Muscle layer of duodenum (tissue), 2 donors: ENCODE results near the gene JARID2.

Source experiments
- H3K27ac ChIP-seq: one replicate; pipeline ENCODE4 v1.7.0; 2013; ENCODE audit warnings: mild to moderate bottlenecking, low read length
- H3K27me3 ChIP-seq: one replicate; pipeline ENCODE4 v1.7.0; 2013; ENCODE audit warnings: low read depth, mild to moderate bottlenecking, control low read depth, low read length
- H3K36me3 ChIP-seq, 2 donors: one replicate each; pipeline ENCODE4 v1.7.0; 2013; ENCODE audit warnings: low read length in 2 of 2, control low read depth in 1 of 2, mild to moderate bottlenecking in 1 of 2; ENCODE audit not compliant: insufficient read depth in 2 of 2, control insufficient read depth in 1 of 2
- H3K4me1 ChIP-seq, 2 donors: one replicate each; pipeline ENCODE4 v1.7.0; 2013; ENCODE audit warnings: low read length in 2 of 2, mild to moderate bottlenecking in 2 of 2, control low read depth in 1 of 2, moderate library complexity in 1 of 2; ENCODE audit not compliant: insufficient read depth in 2 of 2, control insufficient read depth in 1 of 2
- H3K4me3 ChIP-seq, 2 donors: one replicate each; pipeline ENCODE4 v1.7.0; 2013; ENCODE audit warnings: low read length in 2 of 2, low read depth in 1 of 2, mild to moderate bottlenecking in 1 of 2
- H3K9me3 ChIP-seq, 2 donors: one replicate each; pipeline ENCODE4 v1.7.0; 2013; ENCODE audit warnings: low read length in 2 of 2, control low read depth in 1 of 2, mild to moderate bottlenecking in 1 of 2; ENCODE audit not compliant: control insufficient read depth in 1 of 2
- donor health status: healthy.

The JARID2 gene

DNA sequence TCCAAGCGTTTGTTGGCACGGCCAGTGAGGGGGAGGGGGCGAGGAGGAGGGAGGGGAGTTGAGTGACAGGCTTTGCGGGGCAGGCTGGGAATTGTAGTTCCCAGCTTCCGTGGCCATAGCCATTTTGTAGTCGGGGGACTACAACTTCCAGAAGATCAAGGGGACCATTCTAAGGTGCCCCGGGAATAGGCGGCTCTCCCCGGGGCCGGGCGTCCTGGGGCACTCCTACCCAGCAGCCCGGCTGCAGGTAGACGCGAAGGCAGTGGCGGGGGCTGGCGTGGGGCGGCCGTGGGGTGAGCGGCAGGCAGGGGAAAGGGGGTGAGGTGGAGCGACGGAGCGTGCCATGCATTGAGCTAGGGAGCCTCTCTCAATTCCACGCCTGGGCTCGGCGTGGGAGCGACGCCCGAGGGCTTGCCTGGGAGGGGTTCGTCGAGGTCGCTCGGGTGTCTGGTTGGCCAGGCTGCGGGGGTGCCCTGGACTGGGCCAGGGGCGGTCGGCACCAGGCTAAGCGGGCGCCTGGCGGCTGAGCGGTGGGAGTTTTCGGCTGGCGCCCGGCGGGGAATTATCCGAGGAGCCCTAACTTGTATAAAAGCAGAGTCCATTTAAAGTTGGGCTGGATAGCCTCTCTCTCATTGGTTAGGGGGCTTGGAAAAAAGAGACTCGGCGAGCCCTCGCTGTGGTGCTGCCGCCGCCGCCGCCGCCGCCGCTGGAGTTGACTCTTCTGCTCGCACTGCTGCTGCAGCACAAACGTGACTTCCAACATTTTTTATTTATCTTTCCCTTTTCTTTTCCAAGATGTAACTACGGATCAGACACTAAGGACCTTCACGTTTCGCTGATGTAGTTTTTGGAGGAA lies at the start of gene JARID2:
JARID2 (plus strand) TSS at position 709 of the 856 bp plus-strand sequence. CDS start 471 bp downstream, outside the sequence.
- Histone ChIP-seq H3K27ac (peak within 1 kb of the TSS; percentile 86), H3K9me3 (no peaks in the 10 kb centered on the region), H3K36me3 (no peaks in the 10 kb centered on the region), H3K4me1 (peaks cover 0 to 5% of the 10 kb centered on the region in 2 donors), H3K27me3 (no peaks in the 10 kb centered on the region), H3K4me3 (peak within 1 kb of the TSS; percentile 90 to 91)

DNA sequence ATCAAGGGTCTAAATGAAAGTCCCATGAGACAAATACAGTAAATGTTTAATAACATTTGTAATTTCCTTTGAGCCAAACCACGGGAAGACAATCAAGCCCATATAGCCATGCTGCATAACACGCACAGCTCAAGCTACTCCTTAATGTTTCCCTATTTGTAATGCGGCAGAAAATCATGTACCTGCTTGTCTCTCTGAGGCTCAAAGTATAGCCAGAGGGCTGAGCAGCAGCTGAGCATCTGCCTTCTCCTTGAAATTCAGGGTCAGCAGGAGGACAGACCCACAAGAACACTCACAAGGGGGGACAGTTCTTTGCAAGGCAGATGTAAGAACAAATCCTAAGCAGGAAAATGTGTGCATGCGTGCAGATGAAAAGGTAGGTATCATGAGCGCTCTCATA lies 45.8 kb upstream of the JARID2 start:
- Histone ChIP-seq H3K36me3 (no peaks in the 10 kb centered on the region), H3K27me3 (no peaks in the 10 kb centered on the region), H3K4me3 (no peak overlapping the region), H3K4me1 (no peaks in the 10 kb centered on the region), H3K27ac (no peak overlapping the region), H3K9me3 (no peaks in the 10 kb centered on the region)

DNA sequence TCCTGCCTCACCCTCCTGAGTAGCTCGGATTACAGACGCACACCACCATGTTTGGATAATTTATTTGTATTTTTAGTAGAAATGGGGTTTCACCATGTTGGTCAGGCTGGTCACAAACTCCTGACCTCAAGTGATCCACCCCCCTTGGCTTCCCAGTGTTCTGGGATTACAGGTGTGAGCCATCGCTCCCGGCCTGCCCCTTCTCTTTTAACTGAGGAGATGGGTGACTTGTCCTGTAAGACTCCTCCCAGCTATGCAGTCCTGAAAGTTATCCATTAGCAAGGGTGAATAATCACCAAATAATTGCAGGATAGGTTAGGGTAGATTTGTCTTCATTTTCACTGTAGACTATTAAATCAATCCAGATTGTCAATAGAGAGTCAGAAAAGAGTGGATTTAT lies 40.5 kb upstream of the JARID2 start:
- H3K36me3 ChIP-seq, result no peaks in the 10 kb centered on the region
- no peaks in the 10 kb centered on the region for H3K27me3 ChIP-seq
- H3K4me1 ChIP-seq, result no peaks in the 10 kb centered on the region
- H3K27ac ChIP-seq, result no peak overlapping the region
- no peaks in the 10 kb centered on the region for H3K9me3 ChIP-seq
- H3K4me3 ChIP-seq, result no peak overlapping the region

DNA sequence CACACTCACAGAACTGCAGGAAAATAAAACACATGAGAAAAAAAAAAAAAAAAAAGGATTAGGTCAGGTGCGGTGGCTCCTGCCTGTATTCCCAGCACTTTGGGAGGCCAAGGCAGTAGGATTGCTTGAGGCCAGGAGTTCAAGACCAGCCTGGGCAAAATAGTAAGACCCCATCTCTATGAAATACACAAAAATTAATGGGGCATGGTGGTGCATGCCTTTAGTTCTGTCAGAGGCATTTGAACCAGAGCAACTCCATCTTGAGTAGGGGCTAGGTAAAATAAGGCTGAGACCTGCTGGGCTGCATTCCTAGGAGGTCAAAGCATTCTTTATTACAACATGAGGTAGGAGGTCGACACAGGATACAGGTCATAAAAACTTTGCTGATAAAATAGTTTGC lies 39.0 kb upstream of the JARID2 start:
- Histone ChIP-seq H3K27ac (no peak overlapping the region), H3K27me3 (no peaks in the 10 kb centered on the region), H3K4me3 (no peak overlapping the region), H3K9me3 (no peaks in the 10 kb centered on the region), H3K4me1 (no peaks in the 10 kb centered on the region), H3K36me3 (no peaks in the 10 kb centered on the region)

DNA sequence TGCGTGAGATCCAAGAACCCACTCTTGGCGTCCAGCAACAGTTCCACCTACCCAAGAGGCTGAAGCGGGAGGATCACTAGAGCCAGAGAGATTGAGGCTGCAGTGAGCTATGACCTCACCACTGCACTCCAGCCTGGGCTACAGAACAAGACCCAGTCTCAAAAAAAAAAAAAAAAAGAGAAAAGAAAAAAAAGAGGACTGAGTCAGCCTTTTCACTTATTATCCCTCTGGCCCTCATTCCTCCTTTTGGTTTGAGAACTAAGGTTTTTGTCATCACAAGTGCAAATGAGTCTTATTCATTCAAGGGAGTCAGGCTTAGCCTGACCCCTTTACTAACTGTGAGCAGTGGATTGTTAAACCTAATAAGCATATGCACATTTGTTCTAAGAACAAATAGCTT lies 37.9 kb upstream of the JARID2 start:
- Histone ChIP-seq H3K4me1 (no peaks in the 10 kb centered on the region), H3K4me3 (no peak overlapping the region), H3K9me3 (no peaks in the 10 kb centered on the region), H3K27me3 (no peaks in the 10 kb centered on the region), H3K27ac (no peak overlapping the region), H3K36me3 (no peaks in the 10 kb centered on the region)

DNA sequence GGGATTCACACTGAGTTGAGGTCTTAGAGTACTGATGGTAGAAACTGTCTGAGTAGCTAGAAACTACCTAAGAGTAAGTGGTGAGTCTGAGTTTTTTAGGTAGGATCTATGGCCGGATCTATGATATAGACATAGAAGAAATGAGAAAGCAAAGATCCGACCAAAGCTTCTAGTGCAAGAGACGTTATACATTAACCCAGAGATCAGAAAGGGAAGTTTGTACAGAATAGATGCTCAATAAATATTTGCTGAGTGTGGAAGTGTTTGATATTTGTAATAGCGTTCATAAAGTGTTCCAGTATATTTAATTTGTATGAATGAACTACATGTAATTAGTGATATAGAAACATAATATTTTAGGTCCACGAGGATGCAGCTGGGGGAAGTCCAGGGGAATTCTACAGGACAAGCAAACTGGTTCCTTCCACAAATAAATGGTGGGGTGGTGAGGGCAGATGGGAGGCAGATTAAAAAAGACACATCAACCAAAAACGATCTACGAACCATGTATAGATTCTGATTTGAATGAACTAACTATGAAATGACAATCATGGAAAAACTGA lies 31.9 kb upstream of the JARID2 start:
- H3K36me3 ChIP-seq, result no peaks in the 10 kb centered on the region
- H3K4me1 ChIP-seq, result no peaks in the 10 kb centered on the region
- no peaks in the 10 kb centered on the region for H3K9me3 ChIP-seq
- no peak overlapping the region for H3K4me3 ChIP-seq
- H3K27me3 ChIP-seq, result no peaks in the 10 kb centered on the region
- no peak overlapping the region for H3K27ac ChIP-seq

DNA sequence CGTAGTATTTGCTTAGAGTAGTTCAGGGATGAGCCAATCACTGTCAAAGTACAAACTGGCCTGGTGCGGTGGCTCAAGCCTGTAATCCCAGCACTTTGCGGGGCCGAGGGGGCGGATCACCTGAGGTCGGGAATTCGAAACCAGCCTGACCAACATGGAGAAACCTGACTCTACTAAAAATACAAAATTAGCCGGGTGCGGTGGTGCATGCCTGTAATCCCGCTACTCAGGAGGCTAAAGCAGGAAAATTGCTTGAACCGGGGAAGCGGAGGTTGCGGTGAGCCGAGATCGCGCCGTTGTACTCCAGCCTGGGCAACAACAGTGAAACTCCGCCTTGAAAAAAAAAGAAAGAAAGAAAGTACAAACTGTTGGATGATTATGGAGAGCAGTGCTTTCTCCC lies 27.5 kb upstream of the JARID2 start:
- Histone ChIP-seq H3K9me3 (no peaks in the 10 kb centered on the region), H3K4me1 (peaks cover 0 to 8% of the 10 kb centered on the region in 2 donors), H3K27me3 (no peaks in the 10 kb centered on the region), H3K36me3 (no peaks in the 10 kb centered on the region), H3K27ac (no peak overlapping the region), H3K4me3 (no peak overlapping the region)

DNA sequence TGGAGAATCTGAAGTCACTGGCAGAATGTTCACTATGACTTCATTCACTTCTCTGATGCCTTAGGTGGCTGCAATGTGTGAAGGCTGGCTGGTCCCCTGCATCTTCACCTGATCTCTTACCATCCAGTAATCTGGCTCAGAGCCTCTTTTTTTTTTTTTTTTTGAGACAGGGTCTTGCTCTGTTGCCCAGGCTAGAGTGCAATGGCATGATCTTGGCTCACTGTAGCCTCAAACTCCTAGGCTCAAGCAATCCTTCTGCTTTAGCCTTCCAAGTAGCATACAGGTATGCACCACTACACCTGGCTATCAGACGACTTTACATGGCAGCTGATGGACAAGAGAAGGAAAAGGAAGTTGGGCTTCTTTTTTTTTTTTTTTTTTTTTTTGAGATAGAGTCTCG lies 25.8 kb upstream of the JARID2 start:
- Histone ChIP-seq H3K4me3 (no peak overlapping the region), H3K9me3 (no peaks in the 10 kb centered on the region), H3K4me1 (peaks cover 0 to 8% of the 10 kb centered on the region in 2 donors), H3K27ac (no peak overlapping the region), H3K36me3 (no peaks in the 10 kb centered on the region), H3K27me3 (no peaks in the 10 kb centered on the region)

DNA sequence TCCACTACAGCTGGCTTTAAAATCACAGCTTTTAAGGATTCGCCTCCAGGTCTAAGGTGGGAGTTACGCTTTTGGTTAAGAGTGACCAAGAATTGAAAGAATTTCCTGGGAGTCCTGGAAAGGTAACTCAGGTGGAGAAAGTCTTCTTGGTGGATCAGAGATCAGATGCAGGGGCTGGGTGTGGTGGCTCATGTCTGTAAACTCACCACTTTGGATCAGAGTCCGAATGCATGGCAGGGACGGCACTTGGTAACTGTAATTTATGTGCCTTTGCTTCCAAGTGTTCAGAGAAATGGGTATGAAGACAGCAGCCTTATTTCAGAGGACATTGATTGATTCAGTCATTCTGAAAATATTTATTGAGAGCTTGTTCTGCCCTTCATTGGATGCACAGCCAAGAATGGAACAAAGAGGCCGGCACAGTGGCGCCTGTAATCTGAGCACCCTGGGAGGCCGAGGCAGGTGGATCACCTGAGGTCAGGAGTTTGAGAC lies 18.0 kb upstream of the JARID2 start:
- Histone ChIP-seq H3K4me3 (no peak overlapping the region), H3K27me3 (no peaks in the 10 kb centered on the region), H3K4me1 (no peaks in the 10 kb centered on the region), H3K9me3 (no peaks in the 10 kb centered on the region), H3K36me3 (no peaks in the 10 kb centered on the region), H3K27ac (no peak overlapping the region)

DNA sequence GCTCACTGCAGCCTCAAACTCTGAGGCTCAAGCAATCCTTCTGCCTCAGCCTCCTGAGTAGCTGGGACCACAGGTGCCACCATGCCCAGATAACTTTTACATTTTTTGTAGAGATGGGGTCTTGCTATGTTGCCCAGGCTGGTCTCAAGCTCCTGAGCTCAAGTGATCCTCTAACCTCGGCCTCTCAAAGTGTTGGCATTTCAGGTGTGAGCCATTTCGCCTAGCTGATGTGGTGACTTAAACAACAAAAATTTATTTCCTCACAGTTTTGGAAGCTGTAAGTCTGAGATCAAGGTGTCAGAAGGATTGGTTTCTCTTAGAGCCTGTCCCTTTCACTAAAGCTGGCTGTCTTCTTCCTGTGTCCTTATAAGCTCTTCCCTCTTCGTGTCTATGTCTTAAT lies 15.0 kb upstream of the JARID2 start:
- Histone ChIP-seq H3K36me3 (no peaks in the 10 kb centered on the region), H3K4me1 (no peaks in the 10 kb centered on the region), H3K9me3 (no peaks in the 10 kb centered on the region), H3K27me3 (no peaks in the 10 kb centered on the region), H3K4me3 (no peak overlapping the region), H3K27ac (no peak overlapping the region)

DNA sequence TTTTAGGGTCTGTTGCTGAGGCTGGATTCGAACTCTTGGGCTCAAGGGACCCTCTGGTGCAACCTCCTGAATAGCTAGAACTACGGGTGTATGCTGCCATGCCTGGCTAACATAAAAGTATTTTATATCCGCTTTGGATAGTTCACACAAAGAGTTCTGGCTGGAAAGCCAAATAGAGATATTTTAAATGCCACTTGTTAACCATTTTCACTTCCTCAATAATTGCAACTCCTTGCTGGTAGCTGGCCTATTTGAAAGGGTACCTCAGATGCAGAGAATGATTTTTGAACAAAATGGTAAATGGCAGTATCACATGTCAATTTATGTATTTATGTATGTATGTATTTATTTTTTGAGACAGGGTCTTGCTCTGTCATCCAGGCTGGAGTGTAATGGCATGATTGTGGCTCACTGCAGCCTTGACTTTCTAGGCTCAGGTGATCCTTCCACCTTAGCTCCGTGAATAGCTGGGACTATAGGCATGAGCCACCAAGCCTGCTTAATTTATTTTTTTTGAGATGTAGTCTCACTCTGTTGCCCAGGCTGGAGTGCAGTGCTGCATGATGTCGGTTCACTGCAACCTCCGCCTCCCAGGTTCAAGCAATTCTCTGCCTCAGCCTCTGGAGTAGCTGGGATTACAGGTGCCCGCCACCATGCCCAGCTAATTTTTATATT lies 12.9 kb upstream of the JARID2 start:
- Histone ChIP-seq H3K4me1 (no peaks in the 10 kb centered on the region), H3K27ac (no peak overlapping the region), H3K9me3 (no peaks in the 10 kb centered on the region), H3K4me3 (no peak overlapping the region), H3K27me3 (no peaks in the 10 kb centered on the region), H3K36me3 (no peaks in the 10 kb centered on the region)
